CD14-positive monocyte (primary cell): ENCODE results near the gene GULP1. TPM values are rescaled to one million over a fixed set of nuclear protein-coding genes. Genes with fewer than 3 reads are reported as not detected.
"Not testable (repeated sequence)": the region's sequence is repeated elsewhere in the genome, so short reads cannot be mapped to it uniquely, and the experiment has no call there.

ENCODE experiments used
- DNase-seq, 3 donors: peaks; one replicate each; pipeline ENCODE4 v3.0.0-alpha.2; 2011 to 2022
- H2AFZ ChIP-seq: 2 replicates; pipeline ENCODE4 v1.6.0; 2012; ENCODE audit warnings: mild to moderate bottlenecking, low read depth, low read length, inconsistent platforms; ENCODE audit not compliant: insufficient read depth, poor library complexity, severe bottlenecking
- H3K27ac ChIP-seq, 2 donors: 1 replicate in 1 of 2; 2 replicates in 1 of 2; pipeline ENCODE4 v1.5.1; 2012 to 2013; ENCODE audit warnings: low read length in 2 of 2, control low read depth in 1 of 2, inconsistent platforms in 1 of 2, low read depth in 1 of 2, mild to moderate bottlenecking in 1 of 2
- H3K27me3 ChIP-seq, 2 donors: one replicate each; pipeline versions ENCODE4 v1.6.0 to v1.6.1; 2011 to 2013; ENCODE audit warnings: low read length in 2 of 2; ENCODE audit not compliant: control insufficient read depth in 2 of 2, insufficient read depth in 2 of 2
- H3K36me3 ChIP-seq, 2 donors: replicated peaks in 1 of 2; 1 replicate in 1 of 2; 2 replicates in 1 of 2; pipeline versions ENCODE4 v1.5.1 to v1.6.1; 2012 to 2013; ENCODE audit warnings: low read length in 2 of 2, control low read depth in 1 of 2, inconsistent platforms in 1 of 2, mild to moderate bottlenecking in 1 of 2; ENCODE audit not compliant: insufficient read depth in 2 of 2, control insufficient read depth in 1 of 2
- H3K4me1 ChIP-seq, 2 donors: 1 replicate in 1 of 2; 2 replicates in 1 of 2; pipeline versions ENCODE4 v1.5.1 to v1.6.1; 2012 to 2013; ENCODE audit warnings: low read length in 2 of 2, control low read depth in 1 of 2, inconsistent platforms in 1 of 2, mild to moderate bottlenecking in 1 of 2, moderate library complexity in 1 of 2; ENCODE audit not compliant: insufficient read depth in 2 of 2, control insufficient read depth in 1 of 2
- H3K4me2 ChIP-seq: replicated peaks from 2 replicates; pipeline ENCODE3; 2012; ENCODE audit warnings: low read length, moderate library complexity, mild to moderate bottlenecking; ENCODE audit not compliant: poor library complexity, severe bottlenecking; ENCODE audit errors: extremely low read depth
- H3K4me3 ChIP-seq, 3 experiments: fragments of 200-600 bp in 1 of 3; sonication (generic) in 1 of 3; replicated peaks in 1 of 3; 1 replicate in 2 of 3; 2 replicates in 1 of 3; pipeline ENCODE4 v1.5.1; 2011 to 2013; ENCODE audit warnings: low read length in 3 of 3, mild to moderate bottlenecking in 3 of 3, control low read depth in 2 of 3, low read depth in 2 of 3, inconsistent platforms in 1 of 3, moderate library complexity in 1 of 3
- H3K79me2 ChIP-seq: 2 replicates; pipeline ENCODE4 v1.6.0; 2012; ENCODE audit warnings: mild to moderate bottlenecking, control low read depth, inconsistent platforms, low read length, moderate library complexity; ENCODE audit not compliant: insufficient read depth
- H3K9ac ChIP-seq: 2 replicates; pipeline ENCODE4 v1.6.0; 2017; ENCODE audit warnings: low read length, mild to moderate bottlenecking; ENCODE audit not compliant: insufficient read depth, poor library complexity, severe bottlenecking
- H3K9me3 ChIP-seq, 2 donors: replicated peaks in 1 of 2; 1 replicate in 1 of 2; 2 replicates in 1 of 2; pipeline versions ENCODE4 v1.5.1 to v1.6.1; 2012 to 2013; ENCODE audit warnings: low read length in 2 of 2, control low read depth in 1 of 2; ENCODE audit not compliant: control insufficient read depth in 1 of 2, insufficient read depth in 1 of 2
- H4K20me1 ChIP-seq: 2 replicates; pipeline ENCODE4 v1.6.0; 2012; ENCODE audit warnings: mild to moderate bottlenecking, low read length, control low read depth, moderate library complexity; ENCODE audit not compliant: insufficient read depth
- H3K27ac Mint-ChIP-seq, 7 donors: one replicate each; pipeline ENCODE4 v1.8.0; 2020; ENCODE audit warnings: mild to moderate bottlenecking in 7 of 7, mixed read lengths in 7 of 7, moderate library complexity in 6 of 7, inconsistent platforms in 2 of 7
- H3K27me3 Mint-ChIP-seq, 3 donors: one replicate each; pipeline ENCODE4 v1.8.0; 2021 to 2022; ENCODE audit warnings: low read depth in 3 of 3, mild to moderate bottlenecking in 3 of 3, mixed read lengths in 3 of 3, moderate library complexity in 3 of 3, inconsistent platforms in 1 of 3
- H3K36me3 Mint-ChIP-seq, 2 donors: one replicate each; pipeline ENCODE4 v1.8.0; 2020; ENCODE audit warnings: mixed read lengths in 2 of 2, inconsistent platforms in 1 of 2, mild to moderate bottlenecking in 1 of 2
- H3K4me1 Mint-ChIP-seq: one replicate; pipeline ENCODE4 v1.8.0; 2020; ENCODE audit warnings: mild to moderate bottlenecking, mixed read lengths
- H3K4me3 Mint-ChIP-seq, 2 donors: one replicate each; pipeline ENCODE4 v1.8.0; 2020; ENCODE audit warnings: mild to moderate bottlenecking in 2 of 2, mixed read lengths in 2 of 2, moderate library complexity in 1 of 2
- H3K9me3 Mint-ChIP-seq, 7 donors: one replicate each; pipeline ENCODE4 v1.8.0; 2020 to 2022; ENCODE audit warnings: mixed read lengths in 7 of 7, mild to moderate bottlenecking in 6 of 7, moderate library complexity in 6 of 7, inconsistent platforms in 2 of 7
- CTCF ChIP-seq: fragments of 200-600 bp; IDR thresholded peaks from one replicate; pipeline ENCODE4 v1.8.0; 2022; ENCODE audit warnings: antibody characterized with exemption, mild to moderate bottlenecking
- WGBS: methylation state at CpG from one replicate; pipeline ENCODE4 v1.1.5; 2013; ENCODE audit warnings: missing lambda C conversion rate; ENCODE audit not compliant: insufficient coverage; 5-methylcytosine and 5-hydroxymethylcytosine counted together
- intact Hi-C, 2 donors: fragments of 100-400 bp; cut with micrococcal nuclease; formaldehyde crosslinking; loops; one replicate each; pipeline versions ENCODE4 v1.15.0 to v1.15.1; 2023
- polyA plus RNA-seq, 3 donors: library from polyadenylated mRNA; depleted of rRNA in 1 of 3; unstranded in 2 of 3; stranded (reverse) in 1 of 3; fragments of 300-500 nt in 2 of 3; fragments of >200 nt in 1 of 3; fragmentation: Illumina TruSeq in 2 of 3; gene quantifications; 1 replicate in 2 of 3; 2 replicates in 1 of 3; pipeline ENCODE4 v1.2.3, GENCODE V29; 2012 to 2021

The GULP1 gene
- polyA plus RNA-seq, 3 donors, result not detected

- intact Hi-C loops, result no loop called here
- Histone ChIP-seq H4K20me1 (no peaks in the 10 kb centered on the region), H3K27ac (no peak overlapping the region), H3K36me3 (no peaks in the 10 kb centered on the region), H3K79me2 (no peaks in the 10 kb centered on the region), H2AFZ (no peak overlapping the region), H3K27me3 (no peaks in the 10 kb centered on the region), H3K9ac (no peak overlapping the region), H3K4me1 (no peaks in the 10 kb centered on the region), H3K9me3 (no peaks in the 10 kb centered on the region), H3K4me2 (no peak overlapping the region), H3K4me3 (no peak overlapping the region)
- Mint-ChIP-seq H3K27ac (no peak overlapping the region), H3K27me3 (no peaks in the 10 kb centered on the region), H3K9me3 (peaks cover 0 to 6% (median 1%) of the 10 kb centered on the region in 7 donors), H3K36me3 (no peaks in the 10 kb centered on the region), H3K4me1 (no peaks in the 10 kb centered on the region), H3K4me3 (no peak overlapping the region)
- WGBS, result no CpG with 5 or more reads among the region's 2 CpGs
- TF ChIP-seq CTCF, result no peak
- DNase-seq, result no peak
Measured at GRCh38 chr2:188280811-188281222, 10.9 kb upstream of the GULP1 start.

- intact Hi-C loops, result no loop called here
- Histone ChIP-seq H3K79me2 (no peaks in the 10 kb centered on the region), H3K27ac (no peak overlapping the region), H2AFZ (no peak overlapping the region), H4K20me1 (no peaks in the 10 kb centered on the region), H3K9ac (no peak overlapping the region), H3K9me3 (no peaks in the 10 kb centered on the region), H3K4me2 (no peak overlapping the region), H3K4me1 (no peaks in the 10 kb centered on the region), H3K27me3 (no peaks in the 10 kb centered on the region), H3K4me3 (no peak overlapping the region), H3K36me3 (no peaks in the 10 kb centered on the region)
- no peak overlapping the region for H3K4me3 Mint-ChIP-seq
- no peak overlapping the region for H3K27ac Mint-ChIP-seq
- TF ChIP-seq CTCF, result no peak
- H3K4me1 Mint-ChIP-seq, result no peaks in the 10 kb centered on the region
- peaks cover 0 to under 1% (median 0%) of the 10 kb centered on the region in 3 donors for H3K27me3 Mint-ChIP-seq
- no peaks in the 10 kb centered on the region for H3K36me3 Mint-ChIP-seq
- peaks cover 0 to 12% (median 1%) of the 10 kb centered on the region in 7 donors for H3K9me3 Mint-ChIP-seq
- no peak for DNase-seq
Measured at GRCh38 chr2:188282907-188283306, 8.8 kb upstream of the GULP1 start.

- peaks cover 0 to 16% (median 1%) of the 10 kb centered on the region in 7 donors for H3K9me3 Mint-ChIP-seq
- H3K9ac ChIP-seq, H3K27ac ChIP-seq, H3K27ac Mint-ChIP-seq, H3K36me3 ChIP-seq, H3K4me3 ChIP-seq, H2AFZ ChIP-seq, H3K9me3 ChIP-seq, H3K79me2 ChIP-seq, H4K20me1 ChIP-seq, H3K4me3 Mint-ChIP-seq, H3K4me1 Mint-ChIP-seq, H3K27me3 ChIP-seq, H3K36me3 Mint-ChIP-seq, H3K4me2 ChIP-seq, DNase-seq, H3K27me3 Mint-ChIP-seq, intact Hi-C loops, H3K4me1 ChIP-seq: not testable (repeated sequence)
- no CpG with 5 or more reads among the region's 3 CpGs for WGBS
Measured at GRCh38 chr2:188284251-188284650, 7.4 kb upstream of the GULP1 start.
